Mammary epithelial cell (primary cell): ENCODE data around the gene TGFBR3L.

Experiments
- CTCF ChIP-seq, 2 donors: IDR thresholded peaks in 1 of 2; conservative IDR thresholded peaks in 1 of 2; 2 replicates each; pipeline ENCODE4 v1.5.1; 2011 to 2012; ENCODE audit warnings: inconsistent platforms in 2 of 2, low read length in 2 of 2, mild to moderate bottlenecking in 2 of 2, control low read depth in 1 of 2, low read depth in 1 of 2; ENCODE audit not compliant: insufficient read depth in 1 of 2; ENCODE audit errors: extremely low read depth in 1 of 2
- EZH2 ChIP-seq: IDR thresholded peaks from 2 replicates; pipeline ENCODE4 v1.6.1; 2012; ENCODE audit warnings: low read length, inconsistent platforms, borderline replicate concordance

- TF ChIP-seq EZH2 (no peak), CTCF (conservative IDR thresholded peaks at IDR 0.05 in 1 of 2, IDR thresholded peaks at IDR 0.05 in 1 of 2; ENCODE audit: extremely low read depth in 1 of 2, insufficient read depth in 1 of 2, low read depth in 1 of 2, low read length in 2 of 2) (no peak)
These were observed 28.8 kb upstream of the TGFBR3L start for GRCh38 chr19:7885818-7886217.
